Mesothelial cell of epicardium (in vitro differentiated cells): ENCODE data around the gene FXYD6. TPM values are rescaled to one million over a fixed set of nuclear protein-coding genes. Genes with fewer than 3 reads are reported as not detected.

Experiments used
- DNase-seq, 2 experiments: peaks; one replicate each; pipeline ENCODE4 v3.0.0; 2021; ENCODE audit warnings: low spot score in 2 of 2; ENCODE audit not compliant: unreplicated experiment in 2 of 2
- H3K27ac Mint-ChIP-seq: 2 replicates; pipeline ENCODE4 v1.8.0; 2021; ENCODE audit warnings: mixed read lengths
- H3K27me3 Mint-ChIP-seq: 2 replicates; pipeline ENCODE4 v1.8.0; 2021; ENCODE audit warnings: low read depth, mixed read lengths
- H3K36me3 Mint-ChIP-seq: 2 replicates; pipeline ENCODE4 v1.8.0; 2021; ENCODE audit warnings: mixed read lengths
- H3K4me1 Mint-ChIP-seq: 2 replicates; pipeline ENCODE4 v1.8.0; 2021; ENCODE audit warnings: mixed read lengths
- H3K4me3 Mint-ChIP-seq: 2 replicates; pipeline ENCODE4 v1.8.0; 2021; ENCODE audit warnings: mild to moderate bottlenecking, moderate library complexity, mixed read lengths
- H3K9me3 Mint-ChIP-seq: 2 replicates; pipeline ENCODE4 v1.8.0; 2021; ENCODE audit warnings: mixed read lengths
- total RNA-seq: library from RNA; stranded (reverse); gene quantifications from 3 replicates; pipeline ENCODE4 v1.2.1, GENCODE V29; 2021
- TF ChIP-seq, protein P1 (sequence below): fragments of 200-600 bp; sonication (generic); IDR thresholded peaks from one replicate; pipeline ENCODE4 v1.5.0; 2021; ENCODE audit warnings: antibody characterized with exemption; ENCODE audit not compliant: unreplicated experiment

FXYD6 gene
- total RNA-seq, 1 donor from 2014 or later, result 116 TPM

- TF ChIP-seq, protein P1, sequence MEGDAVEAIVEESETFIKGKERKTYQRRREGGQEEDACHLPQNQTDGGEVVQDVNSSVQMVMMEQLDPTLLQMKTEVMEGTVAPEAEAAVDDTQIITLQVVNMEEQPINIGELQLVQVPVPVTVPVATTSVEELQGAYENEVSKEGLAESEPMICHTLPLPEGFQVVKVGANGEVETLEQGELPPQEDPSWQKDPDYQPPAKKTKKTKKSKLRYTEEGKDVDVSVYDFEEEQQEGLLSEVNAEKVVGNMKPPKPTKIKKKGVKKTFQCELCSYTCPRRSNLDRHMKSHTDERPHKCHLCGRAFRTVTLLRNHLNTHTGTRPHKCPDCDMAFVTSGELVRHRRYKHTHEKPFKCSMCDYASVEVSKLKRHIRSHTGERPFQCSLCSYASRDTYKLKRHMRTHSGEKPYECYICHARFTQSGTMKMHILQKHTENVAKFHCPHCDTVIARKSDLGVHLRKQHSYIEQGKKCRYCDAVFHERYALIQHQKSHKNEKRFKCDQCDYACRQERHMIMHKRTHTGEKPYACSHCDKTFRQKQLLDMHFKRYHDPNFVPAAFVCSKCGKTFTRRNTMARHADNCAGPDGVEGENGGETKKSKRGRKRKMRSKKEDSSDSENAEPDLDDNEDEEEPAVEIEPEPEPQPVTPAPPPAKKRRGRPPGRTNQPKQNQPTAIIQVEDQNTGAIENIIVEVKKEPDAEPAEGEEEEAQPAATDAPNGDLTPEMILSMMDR, result no peak
- peaks cover 32% of the 10 kb centered on the region for H3K27me3 Mint-ChIP-seq
- H3K36me3 Mint-ChIP-seq, result no peaks in the 10 kb centered on the region
- no peak for DNase-seq
- no peak overlapping the region for H3K27ac Mint-ChIP-seq
- H3K9me3 Mint-ChIP-seq, result no peaks in the 10 kb centered on the region
- peaks cover 21% of the 10 kb centered on the region for H3K4me1 Mint-ChIP-seq
- no peak overlapping the region for H3K4me3 Mint-ChIP-seq
Measured at GRCh38 chr11:117826832-117827231, 49.6 kb downstream of the FXYD6 start.

DNA sequence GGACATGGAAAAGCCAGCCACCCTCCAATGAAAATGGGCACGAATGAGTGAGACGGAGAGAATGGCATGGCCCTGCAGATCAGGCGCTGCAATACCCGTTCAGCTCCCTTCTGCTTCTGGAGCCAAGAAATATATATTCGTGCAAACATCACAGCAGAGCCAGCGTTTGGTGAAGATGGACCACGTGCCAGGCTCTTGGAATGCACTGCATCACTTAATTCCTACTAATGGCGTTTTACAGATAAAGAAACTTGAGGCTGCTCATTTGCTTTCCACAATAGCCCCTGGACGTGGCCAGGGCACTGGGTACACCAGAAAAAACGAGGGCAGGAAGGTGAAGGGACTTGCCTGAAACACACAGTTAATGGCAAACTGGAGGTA, 50.3 kb downstream of the FXYD6 start:
- TF ChIP-seq, protein P1, result no peak
- Mint-ChIP-seq H3K27me3 (peaks cover 37% of the 10 kb centered on the region), H3K4me1 (peaks cover 21% of the 10 kb centered on the region), H3K27ac (no peak overlapping the region), H3K36me3 (no peaks in the 10 kb centered on the region), H3K9me3 (no peaks in the 10 kb centered on the region), H3K4me3 (no peak overlapping the region)
- DNase-seq, result no peak

GRCh38 chr11:117825538-117826189, 50.8 kb downstream of the FXYD6 start:
- peak in 1 of 2 experiments; percentile 28 for DNase-seq
- Mint-ChIP-seq H3K27ac (no peak overlapping the region), H3K4me1 (peaks cover 16% of the 10 kb centered on the region), H3K9me3 (no peaks in the 10 kb centered on the region), H3K27me3 (peaks cover 37% of the 10 kb centered on the region), H3K36me3 (no peaks in the 10 kb centered on the region), H3K4me3 (no peak overlapping the region)
- TF ChIP-seq, protein P1, result no peak

DNA sequence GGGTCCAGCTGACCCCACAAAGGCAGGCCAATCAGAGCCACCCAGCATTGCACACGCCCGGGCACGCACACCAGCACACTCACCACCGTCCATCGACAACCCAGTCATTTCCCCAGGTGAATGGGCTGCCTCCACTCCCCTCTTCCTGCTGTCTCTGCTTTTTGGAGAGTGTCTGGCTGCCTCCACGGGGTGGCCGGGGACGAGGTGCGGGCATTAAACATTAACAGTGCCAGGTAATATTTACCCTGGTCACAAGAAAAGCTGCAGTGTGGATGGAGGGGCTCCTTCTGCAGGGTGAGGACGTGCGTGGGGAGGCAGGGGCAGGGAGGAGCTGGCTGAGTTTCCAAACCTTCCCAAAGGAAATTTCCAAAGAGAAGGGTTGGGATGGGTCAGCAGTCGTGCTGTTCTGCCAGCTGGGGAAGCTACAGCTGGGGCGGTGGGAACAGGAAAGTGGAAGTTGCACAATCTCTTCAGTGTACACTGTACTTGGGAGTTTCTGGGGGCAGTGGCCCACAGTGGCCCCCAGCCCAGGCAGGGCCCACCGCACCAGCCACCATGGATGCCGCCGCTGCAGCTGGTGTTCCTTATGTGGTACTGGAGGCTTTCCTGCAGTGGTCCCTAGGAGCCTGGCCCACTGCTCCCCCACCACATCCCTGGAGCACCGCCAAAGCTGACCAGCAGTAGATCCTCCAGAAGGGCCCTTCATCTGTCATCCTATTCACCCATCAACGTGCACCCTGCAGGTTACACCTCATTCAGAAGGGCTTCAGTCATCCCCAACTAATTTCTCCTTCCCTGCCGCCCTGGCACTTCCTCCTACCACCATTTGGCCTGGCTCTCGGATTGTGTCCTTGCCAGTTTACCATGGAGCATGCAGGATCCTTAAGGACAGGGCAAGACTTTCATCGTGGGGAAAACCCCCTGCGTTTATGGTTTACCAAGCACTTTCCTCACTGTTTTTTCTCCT, 51.6 kb downstream of the FXYD6 start, which contains the start of gene FXYD2:
Gene FXYD2, minus strand, starts transcription at position 174 of the 967 bp plus-strand sequence. Its CDS starts 66 bp downstream, at position 108.
- TF ChIP-seq, protein P1, result no peak
- H3K36me3 Mint-ChIP-seq, result no peaks in the 10 kb centered on the region
- no peaks in the 10 kb centered on the region for H3K9me3 Mint-ChIP-seq
- peak within 1 kb of the TSS; percentile 59 for H3K27ac Mint-ChIP-seq
- H3K27me3 Mint-ChIP-seq, result peaks cover 35% of the 10 kb centered on the region
- no peak for DNase-seq
- H3K4me3 Mint-ChIP-seq, result no peak within 1 kb of the TSS
- H3K4me1 Mint-ChIP-seq, result peaks cover 10% of the 10 kb centered on the region

- Mint-ChIP-seq H3K27me3 (peaks cover 36% of the 10 kb centered on the region), H3K4me3 (no peak overlapping the region), H3K9me3 (no peaks in the 10 kb centered on the region), H3K36me3 (no peaks in the 10 kb centered on the region), H3K4me1 (peaks cover 14% of the 10 kb centered on the region), H3K27ac (no peak overlapping the region)
- TF ChIP-seq, protein P1, result no peak
- no peak for DNase-seq
Measured at GRCh38 chr11:117823946-117824420, 52.5 kb downstream of the FXYD6 start.
